GM12892 (cell line): ENCODE data around the gene DDTL.

Source experiments
- POLR2A ChIP-seq: IDR thresholded peaks from 2 replicates; pipeline ENCODE4 v1.6.1; 2011; ENCODE audit warnings: low read depth, low read length, control low read depth
- POLR2AphosphoS5 ChIP-seq: IDR thresholded peaks from 2 replicates; pipeline ENCODE4 v1.6.1; 2011; ENCODE audit warnings: low read depth, low read length, control low read depth

DNA sequence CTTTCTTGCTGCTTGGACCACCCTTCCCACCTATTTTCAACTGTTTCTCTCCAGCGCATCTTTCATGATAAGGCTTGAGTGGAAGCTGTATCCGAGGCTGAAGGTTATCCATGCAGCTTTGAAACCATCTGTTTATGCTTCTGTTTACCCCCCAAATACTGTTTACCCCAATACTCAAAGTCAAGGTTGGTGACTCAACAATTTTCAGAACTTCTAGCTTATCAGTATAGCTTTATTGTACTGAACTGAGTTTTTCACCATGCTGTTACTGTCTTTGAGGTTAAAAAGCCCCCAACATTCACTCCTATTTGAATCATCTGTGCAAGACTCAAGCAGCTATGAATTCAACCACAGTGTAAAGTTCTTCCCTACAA is 43.3 kb downstream of the DDTL start:
- TF ChIP-seq POLR2A (no peak), POLR2AphosphoS5 (no peak)
